Peyer's patch (tissue), 4 donors: ENCODE data around the gene SAPCD2.

Source experiments
- CTCF ChIP-seq, 6 experiments: fragments of 450-650 bp in 4 of 6; fragments of 200-600 bp in 2 of 6; sonication (generic) in 1 of 6; IDR thresholded peaks; one replicate each; pipeline ENCODE4 v1.5.1; 2017 to 2019; ENCODE audit warnings: antibody characterized with exemption in 6 of 6, mild to moderate bottlenecking in 3 of 6, moderate library complexity in 1 of 6
- POLR2A ChIP-seq, 2 donors: fragments of 450-650 bp; IDR thresholded peaks; one replicate each; pipeline ENCODE4 v1.5.1; 2017; ENCODE audit warnings: antibody characterized with exemption in 2 of 2, mild to moderate bottlenecking in 2 of 2, moderate library complexity in 2 of 2

- TF ChIP-seq CTCF (IDR thresholded peaks at IDR 0.05) (no peak), POLR2A (IDR thresholded peaks at IDR 0.05) (no peak)
These were observed 42.4 kb upstream of the SAPCD2 start for GRCh38 chr9:137112564-137113384.
